ENCODE data around the gene PARD3B.

Gene PARD3B

GRCh38 chr2:205510345-205510744 lies 965.1 kb downstream of the PARD3B start:
- no peak for TF ChIP-seq CTCF (conservative IDR thresholded peaks at IDR 0.05; ENCODE audit: low read depth, low read length)
- no peak for DNase-seq (ENCODE audit: low read depth)
- no peak overlapping the region for H3K4me3 ChIP-seq (ENCODE audit: low read length)

GRCh38 chr2:205511221-205511620 lies 965.9 kb downstream of the PARD3B start:
- no peak for DNase-seq (ENCODE audit: low read depth)
- no peak overlapping the region for H3K4me3 ChIP-seq (ENCODE audit: low read length)
- TF ChIP-seq CTCF (conservative IDR thresholded peaks at IDR 0.05; ENCODE audit: low read depth, low read length) = no peak

- DNase-seq (ENCODE audit: low read depth) = no peak
Measured at GRCh38 chr2:205511641-205512040, 966.4 kb downstream of the PARD3B start.

GRCh38 chr2:205520311-205520710 lies 975.0 kb downstream of the PARD3B start:
- no peak for DNase-seq (ENCODE audit: low read depth)
- no peak for TF ChIP-seq CTCF (conservative IDR thresholded peaks at IDR 0.05; ENCODE audit: low read depth, low read length)
- H3K4me3 ChIP-seq (ENCODE audit: low read length) = no peak overlapping the region

More at GRCh38 chr2:205511641-205512040, 966.4 kb downstream of the PARD3B start:
- no peak for TF ChIP-seq CTCF (conservative IDR thresholded peaks at IDR 0.05; ENCODE audit: low read depth, low read length)
- H3K4me3 ChIP-seq (ENCODE audit: low read length) = no peak overlapping the region

- TF ChIP-seq CTCF (conservative IDR thresholded peaks at IDR 0.05; ENCODE audit: low read depth, low read length) = no peak
- no peak overlapping the region for H3K4me3 ChIP-seq (ENCODE audit: low read length)
- no peak for DNase-seq (ENCODE audit: low read depth)
Measured at GRCh38 chr2:205524656-205525055, 979.4 kb downstream of the PARD3B start.

GRCh38 chr2:205527801-205528200 lies 982.5 kb downstream of the PARD3B start:
- TF ChIP-seq CTCF (conservative IDR thresholded peaks at IDR 0.05; ENCODE audit: low read depth, low read length) = no peak
- H3K4me3 ChIP-seq (ENCODE audit: low read length) = no peak overlapping the region
- DNase-seq (ENCODE audit: low read depth) = no peak

- DNase-seq (ENCODE audit: low read depth) = no peak
- TF ChIP-seq CTCF (conservative IDR thresholded peaks at IDR 0.05; ENCODE audit: low read depth, low read length) = no peak
- H3K4me3 ChIP-seq (ENCODE audit: low read length) = no peak overlapping the region
Measured at GRCh38 chr2:205531072-205531471, 985.8 kb downstream of the PARD3B start.

Data from retinal pigment epithelial cell (primary cell).